Right lobe of liver (tissue), 6 donors: ENCODE measurements around the gene BCL11B. TPM values are rescaled to one million over a fixed set of nuclear protein-coding genes. Genes with fewer than 3 reads are reported as not detected.

Experiments
- ATAC-seq, 4 donors: fragments of 200-7000 bp; cut with Tn5 transposase; one replicate each; pipeline ENCODE4 v1.9.1; 2020; ENCODE audit warnings: mild to moderate bottlenecking in 4 of 4, moderate library complexity in 4 of 4
- DNase-seq, 3 donors: peaks; one replicate each; pipeline ENCODE4 v3.0.0-alpha.2; 2020
- H3K27ac ChIP-seq, 3 donors: fragments of 200-600 bp; one replicate each; pipeline ENCODE4 v1.8.0; 2022
- H3K27me3 ChIP-seq, 2 donors: fragments of 200-600 bp; one replicate each; pipeline ENCODE4 v1.8.0; 2022
- H3K36me3 ChIP-seq, 4 donors: fragments of 200-600 bp; sonication (generic) in 1 of 4; one replicate each; pipeline versions ENCODE4 v1.5.1 to v1.8.0; 2017 to 2022; ENCODE audit warnings: control low read depth in 1 of 4
- H3K4me1 ChIP-seq, 4 donors: fragments of 200-600 bp; sonication (generic) in 1 of 4; one replicate each; pipeline versions ENCODE4 v1.5.1 to v1.8.0; 2017 to 2022; ENCODE audit warnings: control low read depth in 1 of 4
- H3K4me3 ChIP-seq, 3 donors: fragments of 200-600 bp; one replicate each; pipeline ENCODE4 v1.8.0; 2022
- H3K9me3 ChIP-seq, 4 donors: fragments of 200-600 bp; sonication (generic) in 1 of 4; one replicate each; pipeline versions ENCODE4 v1.5.1 to v1.8.0; 2017 to 2022; ENCODE audit warnings: control low read depth in 1 of 4
- POLR2A ChIP-seq: fragments of 450-650 bp; IDR thresholded peaks from one replicate; pipeline ENCODE4 v1.6.1; 2017; ENCODE audit warnings: antibody characterized with exemption, mild to moderate bottlenecking
- WGBS: methylation state at CpG from one replicate; pipeline ENCODE4 v1.1.6; 2018; ENCODE audit warnings: low coverage, low lambda C conversion rate; ENCODE audit not compliant: insufficient coverage; ENCODE audit errors: missing lambda C conversion rate; 5-methylcytosine and 5-hydroxymethylcytosine counted together
- intact Hi-C, 2 donors: fragments of 100-400 bp; cut with DNase I; formaldehyde crosslinking; loops; one replicate each; pipeline versions ENCODE4 v1.11.2 to v1.14.1; 2022
- total RNA-seq, 6 experiments: library from RNA; depleted of rRNA in 2 of 6; stranded (reverse); fragments of >200 nt in 2 of 6; fragmentation: NEBNext Ultra II Directional in 3 of 6; extraction: Animal tissue kit (Norgen Biotek cat#: 25700) in 3 of 6; gene quantifications; one replicate each; pipeline versions ENCODE4 v1.1.0 to v1.2.4, GENCODE V29; 2016 to 2023
- TF ChIP-seq, protein P1 (sequence below), 4 donors: fragments of 200-600 bp in 3 of 4; fragments of 450-650 bp in 1 of 4; IDR thresholded peaks; one replicate each; pipeline versions ENCODE4 v1.5.1 to v1.8.0; 2016 to 2022; ENCODE audit warnings: antibody characterized with exemption in 4 of 4, mild to moderate bottlenecking in 2 of 4
- donor health status: DM: no; HTN: yes; CAD: no.
- donor health status: DM: no; HTN: no; CAD: no.
- donor health status: DM: no; HTN: no; CAD: no.
- donor health status: DM: no; HTN: yes; CAD: no.
- donor health status: DM: no; HTN: yes; CAD: no.

BCL11B gene
- total RNA-seq, 6 experiments from 2014 or later, result 0.04 to 0.61 (median 0.24) TPM

DNA sequence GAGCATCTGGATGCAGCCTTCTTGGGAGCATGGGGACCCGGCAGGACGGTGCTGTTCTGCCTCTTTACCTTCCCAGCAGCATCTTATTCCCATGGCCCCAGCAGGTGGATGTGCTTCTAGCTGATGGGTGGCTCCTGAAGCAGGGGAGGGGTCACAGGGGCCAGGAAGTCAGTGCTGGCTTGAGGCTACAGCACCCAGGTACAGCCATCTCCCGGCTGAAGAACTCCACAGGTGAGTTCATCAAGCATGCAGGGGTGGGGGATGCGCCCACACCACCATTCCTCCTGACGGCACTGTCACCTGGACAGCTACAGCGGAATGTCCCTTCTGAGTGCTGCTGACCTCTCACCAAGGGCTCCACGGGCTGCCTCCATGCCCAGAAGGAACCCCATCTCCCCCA, 57.3 kb downstream of the BCL11B start:
- Histone ChIP-seq H3K27me3 (no peaks in the 10 kb centered on the region), H3K4me1 (no peaks in the 10 kb centered on the region), H3K9me3 (no peaks in the 10 kb centered on the region), H3K4me3 (no peak overlapping the region), H3K36me3 (no peaks in the 10 kb centered on the region), H3K27ac (no peak overlapping the region)
- intact Hi-C loops, result no loop called here
- DNase-seq (no peak), ATAC-seq (no peak)
- no peak for TF ChIP-seq POLR2A
- TF ChIP-seq, protein P1, sequence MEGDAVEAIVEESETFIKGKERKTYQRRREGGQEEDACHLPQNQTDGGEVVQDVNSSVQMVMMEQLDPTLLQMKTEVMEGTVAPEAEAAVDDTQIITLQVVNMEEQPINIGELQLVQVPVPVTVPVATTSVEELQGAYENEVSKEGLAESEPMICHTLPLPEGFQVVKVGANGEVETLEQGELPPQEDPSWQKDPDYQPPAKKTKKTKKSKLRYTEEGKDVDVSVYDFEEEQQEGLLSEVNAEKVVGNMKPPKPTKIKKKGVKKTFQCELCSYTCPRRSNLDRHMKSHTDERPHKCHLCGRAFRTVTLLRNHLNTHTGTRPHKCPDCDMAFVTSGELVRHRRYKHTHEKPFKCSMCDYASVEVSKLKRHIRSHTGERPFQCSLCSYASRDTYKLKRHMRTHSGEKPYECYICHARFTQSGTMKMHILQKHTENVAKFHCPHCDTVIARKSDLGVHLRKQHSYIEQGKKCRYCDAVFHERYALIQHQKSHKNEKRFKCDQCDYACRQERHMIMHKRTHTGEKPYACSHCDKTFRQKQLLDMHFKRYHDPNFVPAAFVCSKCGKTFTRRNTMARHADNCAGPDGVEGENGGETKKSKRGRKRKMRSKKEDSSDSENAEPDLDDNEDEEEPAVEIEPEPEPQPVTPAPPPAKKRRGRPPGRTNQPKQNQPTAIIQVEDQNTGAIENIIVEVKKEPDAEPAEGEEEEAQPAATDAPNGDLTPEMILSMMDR (IDR thresholded peaks at IDR 0.05), result no peak
- WGBS, result 44% methylated on average over 2 of the region's 7 CpGs

DNA sequence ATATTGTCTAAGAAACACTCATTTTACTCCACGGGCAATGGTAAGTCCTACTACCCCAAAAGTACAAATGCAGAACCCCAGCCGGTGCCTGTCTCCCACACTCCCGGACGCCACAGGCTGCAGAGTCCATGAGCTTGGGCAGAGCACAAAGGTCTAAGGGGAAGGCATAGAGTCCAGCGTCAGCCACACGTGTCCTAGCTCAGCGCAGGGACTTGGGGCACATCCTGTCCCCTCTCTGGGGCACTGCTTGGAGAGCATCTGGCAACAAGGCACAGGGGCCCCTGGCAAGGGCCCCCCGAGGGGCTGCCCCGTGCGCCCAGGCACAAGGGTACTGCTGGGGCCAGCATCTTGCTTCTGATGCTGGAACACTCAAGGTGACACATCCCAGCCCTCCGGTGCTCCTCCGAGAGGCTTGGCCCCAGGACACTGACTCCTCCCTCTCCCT, 58.4 kb downstream of the BCL11B start:
- intact Hi-C loops, result no loop called here
- ATAC-seq (no peak), DNase-seq (no peak)
- no peak overlapping the region for H3K4me3 ChIP-seq
- whole genome bisulfite sequencing, result 76% methylated on average over 4 of the region's 12 CpGs
- no peaks in the 10 kb centered on the region for H3K9me3 ChIP-seq
- H3K27me3 ChIP-seq, result no peaks in the 10 kb centered on the region
- H3K36me3 ChIP-seq, result no peaks in the 10 kb centered on the region
- H3K27ac ChIP-seq, result no peak overlapping the region
- no peak for TF ChIP-seq POLR2A
- TF ChIP-seq, protein P1 (IDR thresholded peaks at IDR 0.05), result no peak
- H3K4me1 ChIP-seq, result no peaks in the 10 kb centered on the region

DNA sequence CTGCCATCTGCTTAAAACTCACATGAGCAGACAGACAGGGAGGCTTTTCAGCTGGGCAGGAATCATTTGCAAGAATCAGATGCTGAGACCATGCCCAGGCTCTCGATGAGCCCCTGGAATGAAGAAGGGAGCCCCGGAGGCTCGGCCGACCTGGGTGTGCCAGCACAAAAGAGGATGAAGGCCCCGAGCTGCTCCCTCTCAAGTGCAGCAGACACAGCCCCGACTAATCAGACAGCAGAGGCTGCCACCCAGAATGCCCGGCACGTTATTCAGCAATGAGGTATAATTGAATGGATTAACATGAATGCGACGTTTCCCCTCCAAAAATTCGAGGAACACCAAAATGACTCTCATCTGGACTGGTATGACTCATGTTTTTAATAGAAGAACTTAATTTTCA, 58.9 kb downstream of the BCL11B start:
- no peak overlapping the region for H3K27ac ChIP-seq
- H3K4me1 ChIP-seq, result no peaks in the 10 kb centered on the region
- H3K27me3 ChIP-seq, result no peaks in the 10 kb centered on the region
- H3K9me3 ChIP-seq, result no peaks in the 10 kb centered on the region
- DNase-seq, result no peak
- no peak for ATAC-seq
- TF ChIP-seq POLR2A, result no peak
- TF ChIP-seq, protein P1 (IDR thresholded peaks at IDR 0.05), result no peak
- H3K36me3 ChIP-seq, result no peaks in the 10 kb centered on the region
- intact Hi-C loops, result no loop called here
- no peak overlapping the region for H3K4me3 ChIP-seq
- 44% methylated on average over 6 of the region's 11 CpGs for WGBS

DNA sequence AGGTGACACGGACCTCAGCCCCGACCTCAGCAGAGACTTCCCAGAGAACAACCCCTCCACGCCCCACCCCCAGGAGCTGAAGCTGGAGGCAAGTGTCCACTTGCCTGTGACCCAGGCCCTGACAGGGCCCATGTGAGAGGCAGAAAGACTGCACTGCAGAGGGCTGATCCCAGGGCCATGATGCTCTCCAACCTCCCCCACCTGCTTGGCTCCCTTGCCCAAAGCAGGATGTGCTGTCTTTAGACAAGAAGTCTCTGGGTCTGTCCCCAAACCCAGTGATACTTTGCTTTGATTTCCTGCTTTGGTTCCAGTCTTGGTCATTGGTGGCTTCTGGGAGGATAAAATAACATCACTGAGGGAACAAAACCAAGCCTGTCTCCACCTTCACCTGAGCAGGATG, 59.4 kb downstream of the BCL11B start:
- TF ChIP-seq, protein P1 (IDR thresholded peaks at IDR 0.05), result no peak
- no peak for TF ChIP-seq POLR2A
- no peak overlapping the region for H3K27ac ChIP-seq
- intact Hi-C loops, result no loop called here
- no peaks in the 10 kb centered on the region for H3K4me1 ChIP-seq
- DNase-seq (no peak), ATAC-seq (no peak)
- no peaks in the 10 kb centered on the region for H3K9me3 ChIP-seq
- H3K4me3 ChIP-seq, result no peak overlapping the region
- H3K36me3 ChIP-seq, result no peaks in the 10 kb centered on the region
- H3K27me3 ChIP-seq, result no peaks in the 10 kb centered on the region
- no CpG with 5 or more reads among the region's 3 CpGs for WGBS

DNA sequence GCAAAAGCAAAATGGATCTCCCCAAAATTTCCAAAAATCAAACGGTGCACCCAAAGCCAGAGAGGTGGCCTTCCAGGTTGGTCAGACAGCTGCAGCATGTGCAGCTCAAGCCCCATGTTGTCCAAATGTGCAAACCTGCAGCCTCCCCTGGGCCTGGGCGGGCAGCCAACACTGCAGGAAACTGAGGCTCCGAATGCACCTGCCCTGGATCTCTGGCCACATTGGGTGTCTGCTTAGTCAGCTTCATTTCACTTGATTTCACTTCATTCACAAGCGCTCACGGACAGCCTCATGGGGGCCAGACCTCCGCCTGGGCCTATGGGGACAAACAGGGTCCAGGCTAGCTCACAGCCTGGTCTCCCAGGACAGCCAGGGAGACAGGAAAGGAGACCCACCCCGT, 59.8 kb downstream of the BCL11B start:
- Histone ChIP-seq H3K27ac (no peak overlapping the region), H3K36me3 (no peaks in the 10 kb centered on the region), H3K27me3 (no peaks in the 10 kb centered on the region), H3K4me1 (no peaks in the 10 kb centered on the region), H3K9me3 (no peaks in the 10 kb centered on the region), H3K4me3 (no peak overlapping the region)
- TF ChIP-seq POLR2A, result no peak
- TF ChIP-seq, protein P1 (IDR thresholded peaks at IDR 0.05), result no peak
- ATAC-seq, result no peak
- intact Hi-C loops, result no loop called here
- DNase-seq, result no peak
- WGBS, result 54% methylated on average over 4 of the region's 7 CpGs
